Hematopoietic multipotent progenitor cell treated with erythropoietin and hydrocortisone succinate and interleukin-3 and kit ligand, for 15 days (in vitro differentiated cells): ENCODE data around the gene LCN10.
"Not testable (repeated sequence)": the region's sequence is repeated elsewhere in the genome, so short reads cannot be mapped to it uniquely, and the experiment has no call there.

ENCODE experiments used
- DNase-seq: peaks from one replicate; pipeline ENCODE4 v3.0.0-alpha.2; 2015; ENCODE audit warnings: low spot score

LCN10 gene

GRCh38 chr9:136771907-136772415 lies 29.2 kb upstream of the LCN10 start:
- DNase-seq: no peak

GRCh38 chr9:136769710-136770191 lies 27.0 kb upstream of the LCN10 start:
- DNase-seq: peak; percentile 36

DNA sequence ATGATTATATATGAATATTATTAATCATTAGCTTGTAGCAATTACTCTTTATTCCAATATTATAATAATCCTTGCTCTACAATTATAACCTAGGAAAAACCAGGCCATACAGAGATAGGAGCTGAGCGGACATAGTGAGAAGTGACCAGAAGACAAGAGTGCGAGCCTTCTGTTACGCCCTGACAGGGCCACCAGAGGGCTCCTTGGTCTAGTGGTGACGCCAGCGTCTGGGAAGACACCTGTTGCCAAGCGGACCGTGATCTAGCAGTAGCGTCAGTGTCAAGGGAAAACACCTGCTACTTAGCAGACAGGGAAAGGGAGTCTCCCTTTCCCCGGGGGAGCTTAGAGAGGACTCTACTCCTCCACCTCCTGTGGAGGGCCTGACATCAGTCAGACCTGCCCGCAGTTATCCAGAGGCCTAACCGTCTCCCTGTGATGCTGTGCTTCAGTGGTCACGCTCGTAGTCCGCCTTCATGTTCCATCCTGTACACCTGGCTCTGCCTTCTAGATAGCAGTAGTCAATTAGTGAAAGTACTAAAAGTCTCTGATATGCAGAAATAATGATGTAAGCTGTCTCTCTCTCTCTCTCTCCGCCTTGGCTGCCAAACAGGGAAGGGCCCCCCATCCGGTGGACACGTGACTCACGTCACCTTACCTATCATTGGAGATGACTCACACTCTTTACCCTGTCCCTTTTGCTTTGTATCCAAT lies 23.8 kb upstream of the LCN10 start:
- peak; percentile 21 for DNase-seq

DNA sequence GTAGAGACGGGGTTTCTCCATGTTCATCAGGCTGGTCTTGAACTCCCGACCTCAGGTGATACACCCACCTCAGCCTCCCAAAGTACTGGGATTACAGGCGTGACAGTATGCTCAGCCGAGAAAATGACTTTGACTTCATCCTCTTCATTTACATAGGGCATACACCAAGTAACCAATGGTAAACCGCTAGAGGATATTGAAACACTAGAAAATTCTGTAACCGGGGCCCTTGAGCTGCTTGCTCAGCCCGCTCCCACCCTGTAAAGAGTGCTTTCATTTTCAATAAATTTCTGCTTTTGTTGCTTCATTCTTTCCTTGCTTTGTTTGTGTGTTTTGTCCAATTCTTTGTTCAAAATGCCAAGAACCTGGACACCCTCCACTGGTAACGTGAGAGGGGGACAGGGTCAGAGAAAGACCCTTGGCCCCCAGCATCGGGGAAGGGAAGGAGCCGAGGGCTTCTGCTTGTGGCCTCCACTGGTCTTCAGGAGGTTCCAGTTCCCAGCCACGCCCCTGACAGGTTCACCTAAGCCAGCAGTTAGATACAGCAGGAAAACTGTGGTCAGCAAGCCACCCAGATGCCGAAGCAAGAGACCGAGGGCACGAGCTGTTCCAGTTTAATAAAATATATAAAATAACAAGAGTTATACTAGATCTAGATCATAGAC lies 23.1 kb upstream of the LCN10 start:
- not testable (repeated sequence) for DNase-seq

- no peak for DNase-seq
Observed at GRCh38 chr9:136765041-136765440, 22.3 kb upstream of the LCN10 start.

GRCh38 chr9:136764301-136764891 lies 21.7 kb upstream of the LCN10 start, which contains the start of gene LCN15:
LCN15 (minus strand) TSS chr9:136764518; CDS start chr9:136764488, 30 bp downstream.
- DNase-seq: no peak

DNA sequence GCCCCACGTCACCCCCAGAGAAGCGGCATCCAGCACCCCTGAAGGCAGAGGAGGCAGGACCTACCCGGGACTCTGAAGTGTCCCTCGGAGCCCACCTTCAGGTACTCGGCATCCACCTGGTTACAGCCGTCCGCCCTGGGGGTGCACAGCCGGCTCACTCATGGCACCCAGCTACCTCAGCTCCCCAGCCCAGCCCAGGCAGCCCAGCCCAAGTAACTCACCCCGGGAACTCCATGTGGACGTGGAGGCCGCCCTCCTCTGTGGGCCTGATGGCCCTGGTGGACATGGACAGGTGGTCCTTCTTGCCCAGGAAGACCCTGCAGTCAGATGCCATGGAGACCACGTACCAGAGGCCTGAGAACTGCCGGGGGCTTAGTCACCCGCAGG lies 20.9 kb upstream of the LCN10 start:
- DNase-seq: no peak

DNA sequence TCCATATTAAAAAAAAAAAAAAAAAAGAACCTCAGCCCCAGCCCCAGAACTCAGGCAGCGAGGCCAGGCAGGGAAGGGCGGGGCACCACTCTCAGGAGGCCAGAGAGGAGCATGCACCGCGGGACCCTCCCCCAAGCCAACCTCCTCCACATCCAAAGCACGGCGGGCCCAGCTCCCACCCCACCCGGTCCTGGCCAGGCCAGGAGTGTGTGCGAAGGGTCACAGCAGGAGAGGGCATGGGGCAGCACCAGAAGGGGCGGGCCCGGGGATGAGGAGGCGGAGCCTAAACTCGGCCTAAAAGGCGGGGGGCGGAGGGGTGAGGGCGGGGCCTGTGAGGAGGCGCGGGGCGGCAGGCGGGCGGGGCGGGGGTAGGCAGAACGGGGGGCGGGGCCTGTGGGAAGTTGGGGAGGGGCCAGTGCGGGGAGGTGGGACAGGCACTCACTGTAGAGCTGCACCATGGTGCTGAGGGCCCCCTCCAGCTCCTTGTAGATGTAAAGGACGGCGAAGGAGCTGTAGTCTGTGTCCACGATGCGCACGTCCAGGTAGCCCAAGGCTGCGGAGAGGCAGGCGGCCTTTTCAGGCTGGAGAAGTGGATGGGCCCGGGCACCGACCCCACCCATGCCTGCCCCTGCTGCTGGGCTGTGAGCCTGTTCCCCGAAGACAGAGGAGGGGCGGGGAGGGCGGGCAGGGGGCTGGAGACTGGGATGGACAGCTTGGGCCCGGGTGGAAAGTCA lies 20.3 kb upstream of the LCN10 start:
- DNase-seq: peak; percentile 31

- no peak for DNase-seq
Observed at GRCh38 chr9:136762221-136762691, 19.5 kb upstream of the LCN10 start.

DNA sequence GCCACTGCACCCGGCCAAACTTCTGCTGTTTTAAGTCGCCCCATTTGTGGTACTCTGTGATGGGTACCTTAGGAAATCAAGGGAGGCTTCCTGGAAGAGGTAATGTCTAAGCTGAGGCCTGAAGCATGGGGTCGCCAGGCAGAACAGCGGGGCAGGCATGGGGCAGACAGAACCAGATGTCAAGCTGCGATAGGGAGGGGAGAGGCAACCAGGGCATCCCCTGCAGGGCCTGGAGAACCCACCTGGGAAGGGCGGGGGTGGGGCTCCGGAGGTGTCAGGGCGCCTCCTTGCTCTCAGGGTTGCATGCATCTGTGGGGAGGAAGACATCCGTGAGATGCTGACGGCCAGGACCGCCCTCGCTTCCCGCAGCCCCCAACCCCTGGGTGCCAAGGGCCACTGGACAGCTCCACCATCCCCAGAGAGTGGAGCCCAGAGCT lies 18.8 kb upstream of the LCN10 start:
- DNase-seq: no peak

DNA sequence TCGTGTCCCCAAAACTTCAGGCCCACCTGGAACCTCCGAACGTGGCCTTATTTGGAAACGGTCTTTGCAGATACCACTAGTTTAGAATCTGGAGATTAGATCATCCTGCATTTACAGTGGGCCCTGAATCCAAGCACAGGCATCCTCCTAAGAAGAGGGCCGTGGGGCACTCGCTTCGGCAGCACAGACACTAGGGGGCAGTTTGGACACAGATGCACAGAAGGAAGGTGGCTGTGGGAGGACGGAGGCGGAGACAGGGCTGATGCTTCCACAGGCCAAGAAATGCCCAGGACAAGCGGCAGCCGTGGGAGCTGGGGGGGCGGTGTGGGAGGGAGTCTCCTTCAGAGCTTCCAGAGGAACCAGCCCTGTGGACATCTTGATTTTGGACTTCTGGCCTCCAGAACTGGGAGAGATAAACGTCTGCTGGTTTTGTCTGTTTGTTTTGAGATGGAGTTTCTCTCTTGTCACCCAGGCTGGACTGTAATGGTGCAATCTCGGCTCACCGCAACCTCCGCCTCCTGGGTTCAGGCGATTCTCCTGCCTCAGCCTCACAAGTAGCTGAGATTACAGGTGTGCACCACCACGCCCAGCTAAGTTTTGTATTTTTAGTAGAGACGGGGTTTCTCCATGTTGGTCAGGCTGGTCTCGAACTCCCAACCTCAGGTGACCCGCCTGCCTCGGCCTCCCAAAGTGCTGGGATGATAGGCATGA lies 18.2 kb upstream of the LCN10 start:
- DNase-seq: not testable (repeated sequence)

DNA sequence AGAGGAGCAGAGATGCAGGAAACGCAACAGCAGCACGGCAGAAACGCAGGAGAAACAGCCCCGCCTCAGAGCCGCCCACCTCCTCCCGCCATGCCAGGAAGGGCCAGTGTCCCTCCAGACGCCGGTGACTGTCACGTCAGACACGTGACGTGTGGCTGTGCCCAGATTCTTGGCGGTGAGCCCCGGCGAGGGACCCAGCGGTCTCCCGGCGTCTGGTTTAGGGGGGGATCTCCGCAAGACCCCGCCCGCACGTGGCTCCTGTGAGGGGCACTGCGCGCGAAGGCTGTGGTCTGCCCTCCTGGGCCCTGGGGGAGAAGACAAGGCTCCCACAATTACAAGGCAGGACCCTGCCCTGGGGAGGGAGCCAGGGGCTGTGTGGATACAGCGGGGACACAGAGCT lies 17.7 kb upstream of the LCN10 start:
- DNase-seq: no peak

GRCh38 chr9:136759436-136760325 lies 16.9 kb upstream of the LCN10 start:
- DNase-seq: no peak

GRCh38 chr9:136759001-136759400 lies 16.3 kb upstream of the LCN10 start:
- DNase-seq: no peak

DNA sequence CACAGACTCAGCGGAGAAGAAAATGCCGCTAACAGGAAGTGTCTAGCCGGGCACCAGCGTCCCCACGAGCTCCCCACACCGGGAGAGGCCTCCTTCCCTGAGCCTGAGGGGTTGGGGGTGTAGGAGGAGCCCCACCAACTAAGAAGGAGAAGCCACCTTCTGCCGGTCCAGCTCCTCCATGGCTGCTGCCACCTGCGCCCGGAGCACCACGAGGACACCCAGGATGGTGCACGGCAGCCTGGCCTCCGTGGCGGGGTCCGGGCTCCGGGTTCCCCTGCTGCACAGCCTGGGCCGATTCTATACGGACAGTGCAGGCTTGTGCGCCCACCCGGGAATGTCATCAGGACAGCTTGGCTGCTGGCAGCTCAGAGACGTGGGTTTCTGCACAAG lies 15.0 kb upstream of the LCN10 start:
- no peak for DNase-seq

DNA sequence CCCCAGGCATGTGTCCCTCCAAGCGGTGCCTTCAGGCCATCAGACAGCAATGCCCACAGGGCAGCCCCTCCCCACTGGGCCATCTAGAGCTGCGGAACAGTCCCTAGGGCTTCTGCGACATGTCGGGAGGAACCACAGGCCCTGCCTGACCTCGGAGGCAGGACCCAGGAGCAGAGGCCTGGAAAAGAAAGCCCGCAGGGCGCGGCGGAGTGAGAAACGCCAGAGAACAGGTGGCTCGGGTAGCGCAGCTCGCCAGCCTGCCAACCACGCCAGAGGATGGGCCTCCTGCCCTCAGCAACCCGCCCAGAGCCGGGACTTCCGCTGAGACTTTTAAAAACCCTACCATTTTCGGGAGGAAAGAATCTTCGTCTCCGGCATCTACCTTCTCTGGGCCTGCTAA lies 14.6 kb upstream of the LCN10 start:
- no peak for DNase-seq

- DNase-seq: no peak
Observed at GRCh38 chr9:136756836-136757235, 14.1 kb upstream of the LCN10 start.

DNA sequence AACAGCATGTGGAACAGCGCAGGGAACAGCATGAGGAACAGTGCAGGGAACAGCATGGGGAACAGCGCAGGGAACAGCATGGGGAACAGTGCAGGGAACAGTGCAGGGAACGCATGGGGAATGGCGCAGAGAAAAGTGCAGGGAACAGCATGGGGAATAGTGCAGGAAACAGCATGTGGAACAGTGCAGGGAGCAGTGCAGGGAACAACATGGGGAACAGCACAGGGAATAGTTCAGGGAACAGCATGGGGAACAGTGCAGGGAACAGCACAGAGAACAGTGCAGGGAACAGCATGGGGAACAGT lies 13.3 kb upstream of the LCN10 start:
- DNase-seq: no peak

- DNase-seq: not testable (repeated sequence)
Observed at GRCh38 chr9:136755302-136756133, 12.8 kb upstream of the LCN10 start.
